Measurements from ENCODE around the gene B3GALT6. TPM values are rescaled to one million over a fixed set of nuclear protein-coding genes. Genes with fewer than 3 reads are reported as not detected.

B3GALT6 gene
- total RNA-seq, 4 donors from 2014 or later, result 8.5 to 24.9 (median 12.2) TPM

DNA sequence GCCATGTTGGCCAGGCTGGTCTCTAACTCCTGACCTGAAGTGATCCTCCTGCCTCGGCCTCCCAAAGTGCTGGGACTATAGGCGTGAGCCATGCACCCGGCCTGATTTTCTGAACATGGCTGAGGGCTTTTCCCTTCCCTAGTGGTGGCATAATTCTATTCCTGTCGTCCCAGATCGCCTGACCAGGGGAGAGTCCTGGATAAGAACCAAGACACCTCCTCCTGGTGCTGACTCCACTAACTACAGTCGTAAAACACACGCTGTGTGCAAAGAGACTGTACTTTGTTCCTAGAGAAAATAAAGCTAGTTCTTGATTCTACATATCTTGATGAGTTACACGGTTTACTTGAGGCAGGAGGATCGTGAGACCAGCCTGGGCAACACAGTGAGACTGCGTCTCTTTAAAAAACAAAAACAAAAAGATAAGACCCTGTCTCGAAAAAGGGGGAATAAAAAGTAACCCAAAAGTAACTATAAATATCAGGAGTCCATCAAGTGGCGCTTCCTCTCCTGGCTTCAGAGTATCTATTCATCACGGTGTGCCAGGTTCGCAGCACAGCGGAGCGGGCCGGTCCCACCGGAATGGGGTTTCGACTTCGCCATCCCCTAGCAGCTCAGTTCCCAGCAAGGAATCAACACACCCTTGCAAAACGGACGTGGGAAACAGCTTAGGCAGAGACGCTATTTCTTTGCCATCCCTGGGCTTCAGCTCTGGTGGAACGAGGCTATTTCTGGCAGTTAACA, 1.2 kb upstream of the B3GALT6 start:
- TF ChIP-seq EP300 (IDR thresholded peaks at IDR 0.05; ENCODE audit: low read depth), result no peak
- TF ChIP-seq POLR2AphosphoS5 (IDR thresholded peaks at IDR 0.05), result peak; percentile 60 to 84 (median 83)
- TF ChIP-seq, protein P1, sequence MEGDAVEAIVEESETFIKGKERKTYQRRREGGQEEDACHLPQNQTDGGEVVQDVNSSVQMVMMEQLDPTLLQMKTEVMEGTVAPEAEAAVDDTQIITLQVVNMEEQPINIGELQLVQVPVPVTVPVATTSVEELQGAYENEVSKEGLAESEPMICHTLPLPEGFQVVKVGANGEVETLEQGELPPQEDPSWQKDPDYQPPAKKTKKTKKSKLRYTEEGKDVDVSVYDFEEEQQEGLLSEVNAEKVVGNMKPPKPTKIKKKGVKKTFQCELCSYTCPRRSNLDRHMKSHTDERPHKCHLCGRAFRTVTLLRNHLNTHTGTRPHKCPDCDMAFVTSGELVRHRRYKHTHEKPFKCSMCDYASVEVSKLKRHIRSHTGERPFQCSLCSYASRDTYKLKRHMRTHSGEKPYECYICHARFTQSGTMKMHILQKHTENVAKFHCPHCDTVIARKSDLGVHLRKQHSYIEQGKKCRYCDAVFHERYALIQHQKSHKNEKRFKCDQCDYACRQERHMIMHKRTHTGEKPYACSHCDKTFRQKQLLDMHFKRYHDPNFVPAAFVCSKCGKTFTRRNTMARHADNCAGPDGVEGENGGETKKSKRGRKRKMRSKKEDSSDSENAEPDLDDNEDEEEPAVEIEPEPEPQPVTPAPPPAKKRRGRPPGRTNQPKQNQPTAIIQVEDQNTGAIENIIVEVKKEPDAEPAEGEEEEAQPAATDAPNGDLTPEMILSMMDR (IDR thresholded peaks at IDR 0.05), result peak in 4 of 5 experiments; percentile 26 to 78 (median 48)
- TF ChIP-seq POLR2A (IDR thresholded peaks at IDR 0.05), result peak; percentile 77
- Histone ChIP-seq H3K27ac (peak overlapping the region; percentile 97 to 98 (median 98)), H3K4me1 (peaks cover 19 to 34% (median 30%) of the 10 kb centered on the region in 4 donors), H3K9me3 (no peaks in the 10 kb centered on the region), H3K27me3 (no peaks in the 10 kb centered on the region), H3K4me3 (peak overlapping the region; percentile 87 to 100 (median 98)), H3K36me3 (peaks cover 0 to 11% (median 2%) of the 10 kb centered on the region in 4 donors)
- DNase-seq, result peak; percentile 65
- in situ Hi-C loops (cut with MboI; ENCODE audit: low pct_ligation_motif_present in 1 of 4, low pct_unique_long_range_greater_than_20kb in 1 of 4, low sequenced_read_pairs in 3 of 4), result no loop called here
- intact Hi-C loops (cut with DNase I; ENCODE audit: low total_unique reads), result no loop called here
- WGBS, 2 donors (ENCODE audit: low coverage in 1 of 2), result 1 to 6% methylated on average over 12 to 24 of the region's 24 CpGs

DNA sequence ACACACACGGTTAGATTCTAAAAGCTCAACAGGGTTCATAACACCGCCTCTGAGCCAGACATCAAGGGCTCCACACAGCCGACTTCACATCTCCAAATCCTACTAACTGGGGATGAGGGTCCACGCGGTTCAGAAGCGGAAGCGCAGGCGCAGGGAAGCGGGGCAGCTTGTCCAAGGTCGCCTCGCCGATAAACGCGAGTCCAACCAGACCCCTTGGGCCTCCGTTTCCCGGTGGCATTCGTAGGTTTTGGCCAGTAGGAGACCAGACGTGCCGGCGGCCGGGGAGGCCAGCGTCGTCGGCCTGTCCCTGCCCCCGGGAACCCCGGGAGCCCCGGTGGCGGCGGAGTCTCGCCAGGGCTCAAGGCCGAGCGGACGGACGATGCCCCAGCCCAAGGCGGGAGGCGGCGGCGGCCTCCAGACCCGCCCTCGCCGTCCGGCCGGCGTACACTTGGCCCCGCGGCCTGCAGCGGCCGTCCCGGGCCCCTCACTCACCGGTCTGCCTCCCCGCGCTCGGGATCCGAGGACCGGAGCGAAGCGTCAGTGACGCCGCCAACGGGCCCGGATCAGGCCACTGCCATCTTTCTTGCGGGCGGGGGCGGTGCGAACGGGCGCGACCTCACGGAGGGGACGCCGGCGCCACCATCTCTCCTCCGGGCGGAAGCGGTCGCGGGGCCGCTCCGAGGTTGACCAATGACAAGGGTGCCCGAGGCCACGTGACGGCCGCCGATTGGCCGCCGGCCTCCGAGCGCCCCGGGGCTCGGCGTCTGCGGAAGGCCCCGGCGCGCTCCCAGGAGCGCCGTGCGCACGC, 433 bp upstream of the B3GALT6 start, which contains the start of gene SDF4:
TSS of gene SDF4 (minus strand) at position 602 of the 808 bp plus-strand sequence. CDS start 3,229 bp downstream, outside the sequence.
- DNase-seq, result peak; percentile 97
- in situ Hi-C loops (cut with MboI; ENCODE audit: low pct_ligation_motif_present in 1 of 4, low pct_unique_long_range_greater_than_20kb in 1 of 4, low sequenced_read_pairs in 3 of 4), result no loop called here
- TF ChIP-seq EP300 (IDR thresholded peaks at IDR 0.05; ENCODE audit: low read depth) (no peak), POLR2A (IDR thresholded peaks at IDR 0.05) (peak; percentile 82), POLR2AphosphoS5 (IDR thresholded peaks at IDR 0.05) (peak; percentile 82 to 90 (median 88))
- TF ChIP-seq, protein P1 (IDR thresholded peaks at IDR 0.05), result peak in 1 of 5 experiments; percentile 9
- Histone ChIP-seq H3K27me3 (peaks cover 5% of the 10 kb centered on the region), H3K4me3 (peak within 1 kb of the TSS; percentile 87 to 100 (median 98)), H3K4me1 (peaks cover 19 to 34% (median 30%) of the 10 kb centered on the region in 4 donors), H3K36me3 (peaks cover 0 to 11% (median 2%) of the 10 kb centered on the region in 4 donors), H3K9me3 (no peaks in the 10 kb centered on the region), H3K27ac (peak within 1 kb of the TSS; percentile 97 to 98 (median 98))
- 0% methylated on average over 34 of the region's 99 CpGs; no CpG with 5 or more reads in 1 of the 2 donors for WGBS, 2 donors (ENCODE audit: low coverage in 1 of 2)
- intact Hi-C loops (cut with DNase I; ENCODE audit: low total_unique reads), result no loop called here

DNA sequence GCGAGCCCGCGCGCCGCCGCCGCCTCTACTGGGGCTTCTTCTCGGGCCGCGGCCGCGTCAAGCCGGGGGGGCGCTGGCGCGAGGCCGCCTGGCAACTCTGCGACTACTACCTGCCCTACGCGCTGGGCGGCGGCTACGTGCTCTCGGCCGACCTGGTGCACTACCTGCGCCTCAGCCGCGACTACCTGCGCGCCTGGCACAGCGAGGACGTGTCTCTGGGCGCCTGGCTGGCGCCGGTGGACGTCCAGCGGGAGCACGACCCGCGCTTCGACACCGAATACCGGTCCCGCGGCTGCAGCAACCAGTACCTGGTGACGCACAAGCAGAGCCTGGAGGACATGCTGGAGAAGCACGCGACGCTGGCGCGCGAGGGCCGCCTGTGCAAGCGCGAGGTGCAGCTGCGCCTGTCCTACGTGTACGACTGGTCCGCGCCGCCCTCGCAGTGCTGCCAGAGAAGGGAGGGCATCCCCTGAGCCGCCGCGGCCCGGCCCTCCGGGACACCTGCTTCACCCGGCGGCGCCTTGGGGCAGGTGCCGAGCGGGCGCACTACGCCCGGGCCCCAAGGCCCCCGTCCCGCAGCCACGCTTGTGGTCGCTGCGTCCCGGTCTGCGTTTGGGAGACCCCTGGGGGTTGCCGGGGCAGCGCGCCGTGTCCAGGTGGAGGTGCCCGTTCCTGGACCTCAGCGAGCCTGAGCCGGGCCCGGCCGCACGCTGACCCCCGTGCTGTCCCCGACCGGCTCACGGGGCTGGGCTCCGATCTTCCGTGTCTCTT, 944 bp downstream of the B3GALT6 start:
- H3K4me3 ChIP-seq, result peak overlapping the region in 3 of 4 donors; percentile 24 to 40 (median 32)
- no peaks in the 10 kb centered on the region for H3K9me3 ChIP-seq
- DNase-seq, result no peak
- 88 to 100% methylated on average over 5 to 96 of the region's 98 CpGs for WGBS, 2 donors (ENCODE audit: low coverage in 1 of 2)
- peaks cover 0 to 4% (median 0%) of the 10 kb centered on the region in 4 donors for H3K36me3 ChIP-seq
- H3K27me3 ChIP-seq, result peaks cover 19% of the 10 kb centered on the region
- peak overlapping the region in 1 of 4 donors; percentile 9 for H3K27ac ChIP-seq
- H3K4me1 ChIP-seq, result peaks cover 22 to 46% (median 43%) of the 10 kb centered on the region in 4 donors
- in situ Hi-C loops (cut with MboI; ENCODE audit: low pct_ligation_motif_present in 1 of 4, low pct_unique_long_range_greater_than_20kb in 1 of 4, low sequenced_read_pairs in 3 of 4), result no loop called here
- TF ChIP-seq POLR2A (IDR thresholded peaks at IDR 0.05) (no peak), POLR2AphosphoS5 (IDR thresholded peaks at IDR 0.05) (no peak), EP300 (IDR thresholded peaks at IDR 0.05; ENCODE audit: low read depth) (no peak)
- TF ChIP-seq, protein P1 (IDR thresholded peaks at IDR 0.05), result no peak
- intact Hi-C loops (cut with DNase I; ENCODE audit: low total_unique reads), result no loop called here

Measured in transverse colon (tissue), 4 donors.